Small intestine (tissue), 7 donors: ENCODE data around the gene TK2. TPM values are rescaled to one million over a fixed set of nuclear protein-coding genes. Genes with fewer than 3 reads are reported as not detected.

Source experiments
- DNase-seq, 2 donors: peaks; one replicate each; pipeline versions ENCODE4 v3.0.0 to v3.0.0-alpha.2; 2013
- FAIRE-seq: peaks from 2 replicates; lab custom pipeline; 2012; peaks lifted over from hg19 to GRCh38; lab: Jason Lieb, UNC
- H3K27ac ChIP-seq, 3 donors: one replicate each; pipeline ENCODE4 v1.5.1; 2013; ENCODE audit warnings: low read length in 2 of 3, mild to moderate bottlenecking in 2 of 3, control low read depth in 1 of 3, inconsistent platforms in 1 of 3, low read depth in 1 of 3, moderate library complexity in 1 of 3
- H3K27me3 ChIP-seq, 3 donors: one replicate each; pipeline ENCODE4 v1.6.1; 2013; ENCODE audit warnings: low read length in 3 of 3, inconsistent platforms in 1 of 3; ENCODE audit not compliant: control insufficient read depth in 3 of 3, insufficient read depth in 3 of 3
- H3K36me3 ChIP-seq, 3 donors: one replicate each; pipeline ENCODE4 v1.6.1; 2013; ENCODE audit warnings: low read length in 3 of 3, inconsistent platforms in 1 of 3, low read depth in 1 of 3, mild to moderate bottlenecking in 1 of 3, moderate library complexity in 1 of 3; ENCODE audit not compliant: control insufficient read depth in 3 of 3, insufficient read depth in 2 of 3
- H3K4me1 ChIP-seq, 3 donors: one replicate each; pipeline ENCODE4 v1.6.1; 2013; ENCODE audit warnings: low read length in 2 of 3, inconsistent platforms in 1 of 3, low read depth in 1 of 3, mild to moderate bottlenecking in 1 of 3, moderate library complexity in 1 of 3; ENCODE audit not compliant: control insufficient read depth in 3 of 3, insufficient read depth in 2 of 3
- H3K4me3 ChIP-seq, 3 donors: one replicate each; pipeline ENCODE4 v1.5.1; 2013; ENCODE audit warnings: low read length in 3 of 3, control low read depth in 1 of 3, inconsistent platforms in 1 of 3, low read depth in 1 of 3, mild to moderate bottlenecking in 1 of 3, moderate library complexity in 1 of 3
- H3K9me3 ChIP-seq, 2 donors: one replicate each; pipeline ENCODE4 v1.6.1; 2013; ENCODE audit warnings: low read depth in 1 of 2, low read length in 1 of 2; ENCODE audit not compliant: control insufficient read depth in 2 of 2, insufficient read depth in 1 of 2
- WGBS, 3 donors: extraction: QIAGEN DNeasy Blood & Tissue Kit; methylation state at CpG; one replicate each; pipeline ENCODE4 v1.1.7; 2013; 5-methylcytosine and 5-hydroxymethylcytosine counted together
- polyA plus RNA-seq, 4 donors: library from polyadenylated mRNA; stranded (reverse) in 3 of 4; unstranded in 1 of 4; fragments of 200-250 nt in 3 of 4; fragments of 120-200 nt in 1 of 4; gene quantifications; one replicate each; pipeline versions ENCODE4 v1.2.1 to v1.2.3, GENCODE V29; 2013
- donor health status: healthy with polysubstance abuse.
- donor health status: control.
- donor health status: control.
- donor health status: Bipolar disorder and iron deficiency.
- donor health status: healthy.

TK2 gene
- polyA plus RNA-seq, 4 donors, result 9.2 to 21.3 (median 12.6) TPM

GRCh38 chr16:66522816-66523590, 26.9 kb downstream of the TK2 start:
- H3K9me3 ChIP-seq, result no peaks in the 10 kb centered on the region
- peaks cover 0 to 73% (median 7%) of the 10 kb centered on the region in 3 donors for H3K36me3 ChIP-seq
- H3K4me1 ChIP-seq, result peaks cover 0 to 14% (median 4%) of the 10 kb centered on the region in 3 donors
- WGBS, 3 donors, result 85 to 90% (median 87%) methylated on average over 11 of the region's 11 CpGs
- no peaks in the 10 kb centered on the region for H3K27me3 ChIP-seq
- FAIRE-seq (no peak), DNase-seq (no peak)
- no peak overlapping the region for H3K4me3 ChIP-seq
- H3K27ac ChIP-seq, result peak overlapping the region in 1 of 3 donors; percentile 78

GRCh38 chr16:66521951-66522771, 27.8 kb downstream of the TK2 start:
- Histone ChIP-seq H3K27ac (peak overlapping the region in 2 of 3 donors; percentile 56 to 68), H3K9me3 (no peaks in the 10 kb centered on the region), H3K27me3 (no peaks in the 10 kb centered on the region), H3K36me3 (peaks cover 0 to 64% (median 3%) of the 10 kb centered on the region in 3 donors), H3K4me1 (peaks cover 0 to 22% (median 12%) of the 10 kb centered on the region in 3 donors), H3K4me3 (no peak overlapping the region)
- FAIRE-seq (no peak), DNase-seq (peak; percentile 31 to 77)
- WGBS, 3 donors, result 64 to 80% (median 67%) methylated on average over 17 of the region's 17 CpGs

GRCh38 chr16:66521252-66521713, 28.6 kb downstream of the TK2 start:
- H3K36me3 ChIP-seq, result peaks cover 0 to 59% (median 2%) of the 10 kb centered on the region in 3 donors
- H3K4me1 ChIP-seq, result peaks cover 0 to 29% (median 16%) of the 10 kb centered on the region in 3 donors
- H3K4me3 ChIP-seq, result no peak overlapping the region
- H3K27me3 ChIP-seq, result no peaks in the 10 kb centered on the region
- no peak for DNase-seq
- peak overlapping the region; percentile 8 to 68 (median 56) for H3K27ac ChIP-seq
- WGBS, 3 donors, result 90 to 96% (median 93%) methylated on average over 5 of the region's 5 CpGs
- no peaks in the 10 kb centered on the region for H3K9me3 ChIP-seq
- FAIRE-seq, result no peak

- H3K36me3 ChIP-seq, result peaks cover 0 to 57% (median 0%) of the 10 kb centered on the region in 3 donors
- peaks cover 0 to 31% (median 19%) of the 10 kb centered on the region in 3 donors for H3K4me1 ChIP-seq
- peak overlapping the region in 2 of 3 donors; percentile 56 to 68 for H3K27ac ChIP-seq
- no peaks in the 10 kb centered on the region for H3K27me3 ChIP-seq
- DNase-seq, result no peak
- 78 to 88% (median 83%) methylated on average over 14 of the region's 14 CpGs for WGBS, 3 donors
- FAIRE-seq, result no peak
- no peaks in the 10 kb centered on the region for H3K9me3 ChIP-seq
- no peak overlapping the region for H3K4me3 ChIP-seq
Observed at GRCh38 chr16:66520406-66521170, 29.3 kb downstream of the TK2 start.

- FAIRE-seq (no peak), DNase-seq (no peak)
- Histone ChIP-seq H3K4me3 (no peak overlapping the region), H3K27me3 (no peaks in the 10 kb centered on the region), H3K27ac (peak overlapping the region in 2 of 3 donors; percentile 32 to 68), H3K9me3 (no peaks in the 10 kb centered on the region), H3K4me1 (peaks cover 0 to 28% (median 19%) of the 10 kb centered on the region in 3 donors), H3K36me3 (peaks cover 0 to 55% (median 0%) of the 10 kb centered on the region in 3 donors)
- 86 to 94% (median 92%) methylated on average over 11 of the region's 11 CpGs for WGBS, 3 donors
Observed at GRCh38 chr16:66519482-66520373, 30.2 kb downstream of the TK2 start.

GRCh38 chr16:66517586-66518263, 32.2 kb downstream of the TK2 start:
- peaks cover 0 to 25% (median 19%) of the 10 kb centered on the region in 3 donors for H3K4me1 ChIP-seq
- H3K4me3 ChIP-seq, result no peak overlapping the region
- no peaks in the 10 kb centered on the region for H3K9me3 ChIP-seq
- FAIRE-seq (no peak), DNase-seq (no peak)
- whole genome bisulfite sequencing, 3 donors, result 79 to 90% (median 83%) methylated on average over 8 of the region's 8 CpGs
- peaks cover 0 to 52% (median 0%) of the 10 kb centered on the region in 3 donors for H3K36me3 ChIP-seq
- peak overlapping the region; percentile 91 to 98 (median 96) for H3K27ac ChIP-seq
- H3K27me3 ChIP-seq, result no peaks in the 10 kb centered on the region
